Activated CD4-positive, alpha-beta T cell treated with anti-CD3 and anti-CD28 coated beads, Interleukin-2, Interleukin-4, amounts not matched to agents 100 ng/mL and 50 ng/mL, durations not matched to agents 16 hours and 8 hours (primary cell): ENCODE results near the gene ANKS1A.
"Not testable (repeated sequence)": the region's sequence is repeated elsewhere in the genome, so short reads cannot be mapped to it uniquely, and the experiment has no call there.

Experiments used
- DNase-seq: peaks from one replicate; pipeline ENCODE4 v3.0.0-alpha.2; 2020; ENCODE audit warnings: low spot score

The ANKS1A gene

GRCh38 chr6:34888874-34889555 lies at the start of gene ANKS1A:
ANKS1A (plus strand) TSS chr6:34889255; CDS start chr6:34889403, 148 bp downstream.
- DNase-seq, result peak; percentile 90

- no peak for DNase-seq
Measured at GRCh38 chr6:34839666-34840352, 49.2 kb upstream of the ANKS1A start.

GRCh38 chr6:34849066-34849465 lies 40.0 kb upstream of the ANKS1A start:
- not testable (repeated sequence) for DNase-seq

GRCh38 chr6:34851361-34851760 lies 37.7 kb upstream of the ANKS1A start:
- DNase-seq, result no peak

GRCh38 chr6:34852406-34853085 lies 36.5 kb upstream of the ANKS1A start:
- no peak for DNase-seq

- DNase-seq, result no peak
Measured at GRCh38 chr6:34855463-34855862, 33.6 kb upstream of the ANKS1A start.

GRCh38 chr6:34858681-34859080 lies 30.4 kb upstream of the ANKS1A start:
- DNase-seq, result no peak

- no peak for DNase-seq
Measured at GRCh38 chr6:34859951-34860350, 29.1 kb upstream of the ANKS1A start.

GRCh38 chr6:34860776-34861175 lies 28.3 kb upstream of the ANKS1A start:
- no peak for DNase-seq

- no peak for DNase-seq
Measured at GRCh38 chr6:34864007-34864406, 25.0 kb upstream of the ANKS1A start.

GRCh38 chr6:34865107-34865506 lies 23.9 kb upstream of the ANKS1A start:
- DNase-seq, result no peak

- no peak for DNase-seq
Measured at GRCh38 chr6:34866509-34866908, 22.5 kb upstream of the ANKS1A start.

- DNase-seq, result no peak
Measured at GRCh38 chr6:34867484-34867883, 21.6 kb upstream of the ANKS1A start.

GRCh38 chr6:34871853-34872252 lies 17.2 kb upstream of the ANKS1A start:
- no peak for DNase-seq

- no peak for DNase-seq
Measured at GRCh38 chr6:34872332-34872731, 16.7 kb upstream of the ANKS1A start.

GRCh38 chr6:34875292-34876213 lies 13.5 kb upstream of the ANKS1A start:
- no peak for DNase-seq

GRCh38 chr6:34876472-34876871 lies 12.6 kb upstream of the ANKS1A start:
- DNase-seq, result no peak

GRCh38 chr6:34877259-34877658 lies 11.8 kb upstream of the ANKS1A start:
- DNase-seq, result no peak

- no peak for DNase-seq
Measured at GRCh38 chr6:34877869-34878485, 11.1 kb upstream of the ANKS1A start.

- DNase-seq, result not testable (repeated sequence)
Measured at GRCh38 chr6:34884073-34884472, 5.0 kb upstream of the ANKS1A start.

GRCh38 chr6:34884996-34885395 lies 4.1 kb upstream of the ANKS1A start:
- DNase-seq, result no peak

- DNase-seq, result not testable (repeated sequence)
Measured at GRCh38 chr6:34885837-34886236, 3.2 kb upstream of the ANKS1A start.
